ENCODE data around the gene PIGT. TPM values are rescaled to one million over a fixed set of nuclear protein-coding genes. Genes with fewer than 3 reads are reported as not detected.

Gene PIGT
- total RNA-seq, 2 experiments from 2014 or later: 76.6 to 80.1 TPM

GRCh38 chr20:45392733-45393132 is 23.2 kb upstream of the PIGT start:
- CTCF ChIA-PET: interaction anchor here (3.1 kb wide), 1 partner anchor 20 kb away, joined by 17 read pairs; no protein-coding TSS in a partner anchor

DNA sequence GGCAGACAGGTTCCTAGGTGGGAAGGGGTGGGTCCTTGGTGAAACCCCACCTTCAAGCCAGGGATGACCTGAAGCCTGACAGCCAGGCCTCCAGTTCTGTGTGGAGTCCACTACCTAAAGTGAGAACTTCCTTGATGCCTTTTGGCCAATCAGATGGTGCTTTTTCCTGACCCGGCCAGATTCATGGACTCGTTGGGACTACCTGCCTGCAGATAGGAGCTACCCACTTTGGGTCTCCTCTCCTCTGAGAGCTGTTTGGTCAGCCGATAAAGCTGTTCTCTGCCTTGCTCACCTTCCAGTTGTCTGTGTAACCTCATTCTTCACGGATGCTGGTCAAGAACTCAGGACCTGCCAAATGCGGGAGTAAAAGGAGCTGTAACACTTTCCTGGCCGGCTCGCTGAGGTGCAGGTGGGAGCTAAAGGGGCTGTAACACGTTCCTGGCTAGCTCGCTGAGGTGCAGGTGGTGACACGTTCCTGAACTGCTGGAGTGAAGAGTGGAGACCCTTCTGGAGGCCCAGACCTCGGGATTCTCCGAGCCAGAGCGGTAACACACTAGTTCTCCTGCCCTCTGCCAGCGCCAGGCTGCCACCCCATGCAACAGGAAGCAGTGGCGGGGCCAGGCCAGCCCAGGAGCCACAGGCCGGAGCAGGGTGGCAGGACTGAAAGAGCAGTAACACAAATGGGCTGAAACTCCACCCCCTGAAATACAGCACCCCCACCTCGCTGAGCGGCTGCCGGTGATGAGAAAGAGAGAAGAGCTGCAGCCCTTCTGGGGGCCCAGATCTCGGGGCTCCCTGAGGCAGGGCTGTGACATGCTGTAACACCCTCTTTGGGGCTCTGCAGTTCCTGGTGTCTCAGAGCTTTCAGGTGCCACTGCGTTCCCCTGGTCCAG is 21.5 kb upstream of the PIGT start:
- ChIA-PET POLR2A (no interaction called here), CTCF (interaction anchor here (3.1 kb wide), 1 partner anchor 21 kb away, joined by 17 read pairs; no protein-coding TSS in a partner anchor)

More at GRCh38 chr20:45392733-45393132, 23.2 kb upstream of the PIGT start:
- POLR2A ChIA-PET: interaction anchor here (0.8 to 1.0 kb wide), 2 partner anchors 20 to 27 kb away, joined by 3 to 8 read pairs; no protein-coding TSS in a partner anchor

- ChIA-PET POLR2A (no interaction called here), CTCF (interaction anchor here (3.1 kb wide), 1 partner anchor 22 kb away, joined by 17 read pairs; no protein-coding TSS in a partner anchor)
Observed at GRCh38 chr20:45395114-45395415, 20.9 kb upstream of the PIGT start.

DNA sequence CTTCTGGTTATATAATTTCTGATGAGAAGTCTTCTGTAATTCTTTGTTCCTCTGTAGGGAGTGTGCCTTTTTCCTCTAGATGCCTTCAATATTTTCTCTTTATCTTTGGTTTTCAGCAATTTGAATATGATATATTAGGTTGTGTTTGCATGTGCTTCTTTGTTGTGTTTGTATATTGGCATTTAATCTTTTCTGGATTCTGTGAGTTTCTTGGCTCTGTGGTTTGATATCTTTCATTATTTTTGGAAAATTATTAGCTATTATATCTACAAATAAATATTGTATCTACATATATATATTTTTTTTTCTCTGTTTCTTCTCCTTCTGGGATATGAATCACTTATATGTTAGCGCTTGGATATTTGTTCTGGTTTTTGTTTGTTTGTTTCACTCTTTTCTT is 16.9 kb upstream of the PIGT start:
- CTCF ChIA-PET: interaction anchor here (1.0 kb wide), 1 partner anchor 25 kb away, joined by 3 read pairs; no protein-coding TSS in a partner anchor
- POLR2A ChIA-PET: no interaction called here

GRCh38 chr20:45400346-45401031 is 15.5 kb upstream of the PIGT start:
- CTCF ChIA-PET: interaction anchor here (0.9 kb wide), 1 partner anchor 27 kb away, joined by 3 read pairs; no protein-coding TSS in a partner anchor
- POLR2A ChIA-PET: no interaction called here

DNA sequence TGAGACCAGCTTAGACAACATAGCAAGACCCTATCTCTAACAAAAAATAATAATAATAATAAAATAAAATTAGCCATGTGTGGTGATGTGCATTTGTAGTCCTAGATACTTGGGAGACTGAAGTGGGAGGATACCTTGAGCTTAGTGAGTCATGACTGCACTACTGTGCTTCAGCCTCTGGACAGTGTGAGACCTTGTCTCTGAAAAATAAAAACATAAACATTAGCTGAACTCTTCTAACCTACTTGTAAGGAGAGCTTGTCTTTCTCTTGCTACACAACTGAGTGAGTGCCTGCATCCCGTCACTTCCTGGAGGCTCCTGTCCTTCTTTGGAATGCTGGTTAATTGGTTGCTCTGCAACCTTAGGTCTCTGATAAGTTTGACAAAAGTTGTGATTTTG is 13.0 kb upstream of the PIGT start:
- ChIA-PET CTCF (interaction anchor here (0.9 to 1.1 kb wide), 2 partner anchors 29 to 40 kb away, joined by 3 read pairs; partner anchors contain the start of gene SYS1), POLR2A (no interaction called here)

- CTCF ChIA-PET: interaction anchor here (1.0 to 1.3 kb wide), 2 partner anchors 30 to 93 kb away, joined by 3 read pairs; no protein-coding TSS in a partner anchor
- POLR2A ChIA-PET: interaction anchor here (0.8 kb wide), 1 partner anchor 996 kb away, joined by 4 read pairs; no protein-coding TSS in a partner anchor
Observed at GRCh38 chr20:45404438-45404837, 11.5 kb upstream of the PIGT start.

- ChIA-PET CTCF (interaction anchor here (0.6 to 1.2 kb wide), 2 partner anchors 32 to 87 kb away, joined by 3 to 5 read pairs; no protein-coding TSS in a partner anchor), POLR2A (interaction anchor here (0.8 to 1.0 kb wide), 3 partner anchors 13 to 43 kb away, joined by 3 to 4 read pairs (median 4); partner anchors contain the start of gene SYS1)
Observed at GRCh38 chr20:45405571-45406259, 10.2 kb upstream of the PIGT start.

DNA sequence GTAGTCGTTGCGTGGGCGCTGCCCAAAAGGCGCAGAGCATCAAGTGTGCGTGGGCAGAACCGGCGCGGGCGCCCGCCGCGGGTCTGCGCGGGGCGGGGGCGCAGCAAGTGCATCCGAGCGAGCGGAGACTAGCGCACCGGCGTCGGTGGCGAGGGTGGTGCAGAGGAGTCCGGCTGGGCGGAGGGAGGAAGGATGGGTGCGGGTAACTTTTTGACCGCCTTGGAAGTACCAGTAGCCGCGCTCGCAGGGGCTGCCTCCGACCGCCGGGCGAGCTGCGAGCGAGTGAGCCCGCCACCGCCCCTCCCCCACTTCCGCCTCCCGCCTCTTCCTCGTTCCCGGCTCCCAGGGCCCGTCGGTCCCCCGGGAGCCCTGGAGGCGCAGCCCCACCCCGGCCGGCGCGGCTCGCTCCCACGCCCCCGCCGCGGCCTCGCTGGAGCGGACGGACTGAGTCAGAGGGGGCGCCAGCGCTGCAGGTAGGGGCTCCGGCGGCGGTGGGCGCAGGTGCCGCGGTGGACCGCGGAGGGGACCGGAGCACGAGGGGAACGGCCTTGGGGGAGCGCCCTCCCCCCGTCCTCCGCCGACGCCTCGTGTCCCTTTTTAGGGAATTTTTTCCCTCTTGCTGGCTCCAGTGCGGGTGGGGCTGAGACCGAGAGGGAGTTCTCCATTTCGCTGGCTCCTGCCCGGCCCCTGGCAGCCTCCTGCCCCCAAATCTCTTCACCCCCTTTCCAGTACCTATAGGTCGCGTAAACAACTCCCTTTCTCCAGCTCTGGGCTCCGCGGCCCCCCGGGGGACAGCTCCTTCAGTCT is 9.5 kb upstream of the PIGT start:
- CTCF ChIA-PET: interaction anchor here (0.7 to 1.5 kb wide), 3 partner anchors 30 to 58 kb away, joined by 3 to 8 read pairs (median 8); no protein-coding TSS in a partner anchor
- POLR2A ChIA-PET: interaction anchor here (0.9 to 1.8 kb wide), 3 partner anchors 10 to 44 kb away, joined by 4 to 8 read pairs (median 4); partner anchors contain the start of genes PIGT and SYS1

- POLR2A ChIA-PET: interaction anchor here (0.9 to 1.8 kb wide), 3 partner anchors 9 to 45 kb away, joined by 4 to 8 read pairs (median 4); partner anchors contain the start of genes PIGT and SYS1
- CTCF ChIA-PET: interaction anchor here (0.7 to 1.5 kb wide), 5 partner anchors 22 to 58 kb away, joined by 3 to 8 read pairs (median 3); no protein-coding TSS in a partner anchor
Observed at GRCh38 chr20:45407067-45407745, 8.7 kb upstream of the PIGT start.

GRCh38 chr20:45407783-45408645 is 7.9 kb upstream of the PIGT start, which contains the start of gene DBNDD2:
Gene DBNDD2, plus strand, starts transcription at chr20:45408289. Its CDS starts 179 bp downstream, at chr20:45408468.
- POLR2A ChIA-PET: interaction anchor here (0.9 to 1.8 kb wide), 2 partner anchors 8 to 45 kb away, joined by 4 to 8 read pairs; partner anchors contain the start of genes PIGT and SYS1
- CTCF ChIA-PET: interaction anchor here (0.7 to 1.5 kb wide), 4 partner anchors 23 to 34 kb away, joined by 3 to 8 read pairs (median 6); no protein-coding TSS in a partner anchor

DNA sequence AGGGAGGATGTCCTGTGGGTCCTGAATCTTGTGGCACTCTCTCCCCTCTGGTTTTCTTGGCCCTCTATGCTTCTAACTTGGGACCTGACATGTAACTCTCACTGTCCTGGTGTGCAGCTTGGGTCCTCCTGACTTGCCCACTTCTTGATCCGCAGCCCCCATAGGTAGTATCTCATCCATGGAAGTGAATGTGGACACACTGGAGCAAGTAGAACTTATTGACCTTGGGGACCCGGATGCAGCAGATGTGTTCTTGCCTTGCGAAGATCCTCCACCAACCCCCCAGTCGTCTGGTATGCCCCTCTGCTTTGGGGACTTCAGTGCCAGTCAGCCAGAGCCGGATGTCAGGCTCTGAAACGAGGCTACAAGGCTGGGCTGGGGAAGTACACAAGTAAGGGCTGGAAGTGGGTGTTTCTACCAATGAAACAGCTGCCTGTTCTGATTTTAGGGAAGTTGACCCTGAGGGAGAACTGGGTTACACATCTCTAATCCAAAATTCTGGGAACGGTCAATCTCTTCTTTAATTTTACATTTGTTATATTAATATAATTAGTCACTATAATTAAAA is 7.2 kb upstream of the PIGT start:
- ChIA-PET CTCF (no interaction called here), POLR2A (no interaction called here)

- ChIA-PET POLR2A (no interaction called here), CTCF (interaction anchor here (0.9 to 1.1 kb wide), 2 partner anchors 49 to 90 kb away, joined by 3 read pairs; no protein-coding TSS in a partner anchor)
Observed at GRCh38 chr20:45409521-45410272, 6.2 kb upstream of the PIGT start.

DNA sequence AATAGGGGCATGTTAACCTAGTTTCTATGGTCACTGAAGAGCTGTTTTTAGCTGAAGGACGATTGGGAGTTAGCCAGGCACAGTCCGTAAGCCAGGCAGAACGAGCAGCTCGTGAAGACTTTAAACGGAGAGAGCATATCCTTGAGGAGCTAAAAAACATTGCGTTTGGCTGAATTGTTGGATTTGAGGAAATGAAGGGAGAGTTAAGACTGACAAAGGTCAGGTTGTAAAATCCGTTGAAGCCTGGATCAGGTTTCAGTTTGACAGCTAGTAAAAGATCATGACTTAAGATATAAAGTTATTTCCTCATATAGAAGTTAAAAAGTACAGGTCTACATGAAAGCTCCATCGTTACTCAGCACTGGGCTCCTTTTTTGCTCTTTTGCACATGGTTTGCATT is 5.1 kb upstream of the PIGT start:
- ChIA-PET CTCF (interaction anchor here (1.0 kb wide), 1 partner anchor 14 kb away, joined by 5 read pairs; no protein-coding TSS in a partner anchor), POLR2A (no interaction called here)

DNA sequence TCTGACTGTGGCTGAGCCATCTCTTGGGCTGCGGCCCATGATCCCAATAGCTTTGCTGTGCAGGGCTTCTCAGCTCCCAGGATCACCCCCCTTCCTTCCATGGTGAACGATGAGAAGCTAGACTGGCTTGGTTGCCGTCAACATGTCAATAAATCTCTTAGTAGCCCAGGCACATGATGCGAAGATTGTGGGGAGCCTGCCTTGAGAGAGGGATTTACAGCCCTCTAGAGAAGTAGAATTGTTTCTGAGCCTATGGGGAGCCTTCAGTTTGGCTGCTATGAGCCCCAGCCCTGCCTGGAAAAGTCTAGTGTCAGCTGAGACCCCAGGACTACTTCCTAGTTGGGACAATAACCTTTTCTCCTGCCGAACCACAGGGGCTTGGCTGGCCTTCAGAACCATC is 3.3 kb upstream of the PIGT start:
- ChIA-PET CTCF (interaction anchor here (0.9 to 2.9 kb wide), 3 partner anchors 24 to 46 kb away, joined by 3 to 17 read pairs (median 3); no protein-coding TSS in a partner anchor), POLR2A (no interaction called here)

Measured in activated CD8-positive, alpha-beta memory T cell treated with anti-CD3 and anti-CD28 coated beads for 36 hours (primary cell).